B cell (primary cell): ENCODE results near the gene ACSL1. TPM values are rescaled to one million over a fixed set of nuclear protein-coding genes. Genes with fewer than 3 reads are reported as not detected.

Experiments used
- ATAC-seq: fragments of 200-7000 bp; cut with Tn5 transposase; one replicate; pipeline ENCODE4 v1.10.0; 2021; ENCODE audit warnings: low read depth, mild to moderate bottlenecking, moderate number of reproducible peaks, moderate library complexity
- CTCF ChIA-PET: fragments of 350-600 bp; sonication (Branson Sonifier 250); formaldehyde crosslinking; loops from one replicate; lab custom pipeline; 2021; ENCODE audit warnings: antibody characterized with exemption, inconsistent platforms; lab: Charles Lee
- POLR2A ChIA-PET: fragments of 350-600 bp; sonication (Branson Sonifier 250); formaldehyde crosslinking; loops from one replicate; lab custom pipeline; 2021; ENCODE audit warnings: antibody characterized with exemption; lab: Charles Lee
- DNase-seq: peaks from one replicate; pipeline ENCODE4 v3.0.0; 2013
- H2AFZ ChIP-seq: 2 replicates; pipeline ENCODE4 v1.6.1; 2012; ENCODE audit warnings: mild to moderate bottlenecking, low read depth, low read length; ENCODE audit not compliant: insufficient read depth, poor library complexity, severe bottlenecking
- H3K27ac ChIP-seq, 2 donors: 1 replicate in 1 of 2; 2 replicates in 1 of 2; pipeline ENCODE4 v1.5.1; 2012 to 2013; ENCODE audit warnings: low read length in 2 of 2, mild to moderate bottlenecking in 2 of 2, moderate library complexity in 1 of 2
- H3K27me3 ChIP-seq, 4 experiments: fragments of 200-600 bp in 1 of 4; sonication (generic) in 1 of 4; replicated peaks in 1 of 4; 1 replicate in 2 of 4; 2 replicates in 2 of 4; pipeline versions ENCODE4 v1.6.1 to v1.7.0; 2013 to 2016; ENCODE audit warnings: low read length in 3 of 4, mild to moderate bottlenecking in 2 of 4, mixed read lengths in 1 of 4, moderate library complexity in 1 of 4; ENCODE audit not compliant: insufficient read depth in 4 of 4, control insufficient read depth in 3 of 4; ENCODE audit errors: control extremely low read depth in 1 of 4
- H3K36me3 ChIP-seq, 2 experiments: replicated peaks in 1 of 2; 1 replicate in 1 of 2; 2 replicates in 1 of 2; pipeline versions ENCODE4 v1.6.1 to v1.7.1; 2013; ENCODE audit warnings: low read length in 1 of 2; ENCODE audit not compliant: insufficient read depth in 2 of 2, control insufficient read depth in 1 of 2; ENCODE audit errors: control extremely low read depth in 1 of 2, extremely low read depth in 1 of 2
- H3K4me1 ChIP-seq, 2 donors: fragments of 200-600 bp in 1 of 2; sonication (generic) in 1 of 2; 1 replicate in 1 of 2; 2 replicates in 1 of 2; pipeline versions ENCODE4 v1.5.1 to v1.6.1; 2013 to 2017; ENCODE audit warnings: low read length in 2 of 2; ENCODE audit not compliant: control insufficient read depth in 2 of 2, insufficient read depth in 2 of 2
- H3K4me2 ChIP-seq: replicated peaks from 2 replicates; pipeline ENCODE3; 2012; ENCODE audit warnings: mild to moderate bottlenecking, low read depth, low read length; ENCODE audit not compliant: poor library complexity, severe bottlenecking
- H3K4me3 ChIP-seq, 5 experiments: fragments of 200-600 bp in 1 of 5; sonication (generic) in 1 of 5; 1 replicate in 3 of 5; 2 replicates in 2 of 5; pipeline versions ENCODE4 v1.5.1 to v1.7.0; 2011 to 2016; ENCODE audit warnings: low read length in 4 of 5, mild to moderate bottlenecking in 4 of 5, low read depth in 2 of 5, control low read depth in 1 of 5, moderate library complexity in 1 of 5; ENCODE audit not compliant: insufficient read depth in 1 of 5; ENCODE audit errors: control extremely low read depth in 1 of 5, extremely low read depth in 1 of 5
- H3K79me2 ChIP-seq: fragments of 200-600 bp; sonication (generic); one replicate; pipeline ENCODE4 v1.6.0; 2016; ENCODE audit warnings: low read length; ENCODE audit not compliant: control insufficient read depth, insufficient read depth
- H3K9ac ChIP-seq: fragments of 200-600 bp; sonication (generic); 2 replicates; pipeline ENCODE4 v1.6.1; 2017; ENCODE audit warnings: mild to moderate bottlenecking, low read length, moderate library complexity
- H3K9me3 ChIP-seq, 3 donors: one replicate each; pipeline versions ENCODE4 v1.6.1 to v1.7.1; 2013; ENCODE audit warnings: low read length in 2 of 3; ENCODE audit not compliant: control insufficient read depth in 2 of 3, insufficient read depth in 1 of 3; ENCODE audit errors: control extremely low read depth in 1 of 3
- H4K20me1 ChIP-seq: 2 replicates; pipeline ENCODE4 v1.6.0; 2012; ENCODE audit warnings: mild to moderate bottlenecking, low read length; ENCODE audit not compliant: insufficient read depth, control insufficient read depth, poor library complexity, severe bottlenecking
- H3K27ac Mint-ChIP-seq: one replicate; pipeline ENCODE4 v1.8.0; 2021; ENCODE audit warnings: mixed read lengths
- H3K27me3 Mint-ChIP-seq: one replicate; pipeline ENCODE4 v1.8.0; 2021; ENCODE audit warnings: mixed read lengths
- H3K4me1 Mint-ChIP-seq: one replicate; pipeline ENCODE4 v1.8.0; 2021; ENCODE audit warnings: mixed read lengths
- H3K4me3 Mint-ChIP-seq: one replicate; pipeline ENCODE4 v1.8.0; 2021; ENCODE audit warnings: mixed read lengths
- H3K9me3 Mint-ChIP-seq: one replicate; pipeline ENCODE4 v1.8.0; 2022; ENCODE audit warnings: mixed read lengths; ENCODE audit not compliant: insufficient read depth
- EZH2 ChIP-seq: IDR thresholded peaks from 2 replicates; pipeline ENCODE4 v1.6.1; 2012; ENCODE audit warnings: borderline replicate concordance, low read depth, mild to moderate bottlenecking, moderate library complexity, low read length; ENCODE audit not compliant: insufficient read depth, poor library complexity, severe bottlenecking
- WGBS: methylation state at CpG from one replicate; pipeline ENCODE4 v1.1.5; 2013; ENCODE audit warnings: missing lambda C conversion rate; ENCODE audit not compliant: insufficient coverage; 5-methylcytosine and 5-hydroxymethylcytosine counted together
- intact Hi-C: fragments of 100-400 bp; cut with micrococcal nuclease; formaldehyde crosslinking; loops from one replicate; pipeline ENCODE4 v1.10.0; 2022
- polyA plus RNA-seq: library from polyadenylated mRNA; depleted of rRNA; stranded (reverse); fragments of >200 nt; gene quantifications from 2 replicates; pipeline ENCODE4 v1.2.3, GENCODE V29; 2012
- total RNA-seq, 2 donors: library from RNA; stranded (reverse); fragments of 120-200 nt in 1 of 2; gene quantifications; 1 replicate in 1 of 2; 2 replicates in 1 of 2; pipeline versions ENCODE4 v1.2.3 to v1.2.4, GENCODE V29; 2013 to 2022
- TF ChIP-seq, protein P1 (sequence below): fragments of 200-600 bp; IDR thresholded peaks from one replicate; pipeline ENCODE4 v1.8.0; 2022; ENCODE audit warnings: antibody characterized with exemption, mild to moderate bottlenecking

ACSL1 gene
- total and polyA plus RNA-seq, 2 donors (not counting 1 experiment from before 2014, with no cell fraction given): 6.6 to 31.8 TPM

GRCh38 chr4:184810720-184811119 lies 15.0 kb downstream of the ACSL1 start:
- 97% methylated on average over 10 of the region's 10 CpGs for WGBS
- CTCF ChIA-PET: interaction anchor here (0.6 kb wide), 1 partner anchor 531 kb away, joined by 3 read pairs; no protein-coding TSS in a partner anchor
- H3K27ac ChIP-seq: no peak overlapping the region
- H3K4me1 ChIP-seq: peaks cover 21 to 26% of the 10 kb centered on the region in 2 donors
- H3K4me2 ChIP-seq: no peak overlapping the region
- no peak overlapping the region for H3K4me3 Mint-ChIP-seq
- H3K36me3 ChIP-seq: peaks cover 0 to 3% of the 10 kb centered on the region in 2 experiments
- H3K27me3 Mint-ChIP-seq: no peaks in the 10 kb centered on the region
- no peak for TF ChIP-seq EZH2
- TF ChIP-seq, protein P1, sequence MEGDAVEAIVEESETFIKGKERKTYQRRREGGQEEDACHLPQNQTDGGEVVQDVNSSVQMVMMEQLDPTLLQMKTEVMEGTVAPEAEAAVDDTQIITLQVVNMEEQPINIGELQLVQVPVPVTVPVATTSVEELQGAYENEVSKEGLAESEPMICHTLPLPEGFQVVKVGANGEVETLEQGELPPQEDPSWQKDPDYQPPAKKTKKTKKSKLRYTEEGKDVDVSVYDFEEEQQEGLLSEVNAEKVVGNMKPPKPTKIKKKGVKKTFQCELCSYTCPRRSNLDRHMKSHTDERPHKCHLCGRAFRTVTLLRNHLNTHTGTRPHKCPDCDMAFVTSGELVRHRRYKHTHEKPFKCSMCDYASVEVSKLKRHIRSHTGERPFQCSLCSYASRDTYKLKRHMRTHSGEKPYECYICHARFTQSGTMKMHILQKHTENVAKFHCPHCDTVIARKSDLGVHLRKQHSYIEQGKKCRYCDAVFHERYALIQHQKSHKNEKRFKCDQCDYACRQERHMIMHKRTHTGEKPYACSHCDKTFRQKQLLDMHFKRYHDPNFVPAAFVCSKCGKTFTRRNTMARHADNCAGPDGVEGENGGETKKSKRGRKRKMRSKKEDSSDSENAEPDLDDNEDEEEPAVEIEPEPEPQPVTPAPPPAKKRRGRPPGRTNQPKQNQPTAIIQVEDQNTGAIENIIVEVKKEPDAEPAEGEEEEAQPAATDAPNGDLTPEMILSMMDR: no peak
- no peaks in the 10 kb centered on the region for H3K9me3 Mint-ChIP-seq
- no peaks in the 10 kb centered on the region for H3K27me3 ChIP-seq
- POLR2A ChIA-PET: no interaction called here
- ATAC-seq (no peak), DNase-seq (no peak)
- H3K27ac Mint-ChIP-seq: no peak overlapping the region
- intact Hi-C loops: no loop called here
- no peak overlapping the region for H2AFZ ChIP-seq
- H3K4me3 ChIP-seq: no peak overlapping the region
- H4K20me1 ChIP-seq: peaks cover 20% of the 10 kb centered on the region
- H3K9ac ChIP-seq: no peak overlapping the region
- no peaks in the 10 kb centered on the region for H3K9me3 ChIP-seq
- peaks cover 83% of the 10 kb centered on the region for H3K79me2 ChIP-seq
- peaks cover 52% of the 10 kb centered on the region for H3K4me1 Mint-ChIP-seq

- peaks cover 50% of the 10 kb centered on the region for H3K4me1 Mint-ChIP-seq
- Histone ChIP-seq H3K36me3 (peaks cover 0 to 3% of the 10 kb centered on the region in 2 experiments), H3K79me2 (peaks cover 81% of the 10 kb centered on the region), H2AFZ (no peak overlapping the region), H3K4me2 (no peak overlapping the region), H3K9ac (no peak overlapping the region), H3K4me1 (peaks cover 15 to 20% of the 10 kb centered on the region in 2 donors), H3K27ac (no peak overlapping the region), H4K20me1 (peaks cover 25% of the 10 kb centered on the region), H3K27me3 (no peaks in the 10 kb centered on the region), H3K4me3 (no peak overlapping the region), H3K9me3 (no peaks in the 10 kb centered on the region)
- no peak overlapping the region for H3K27ac Mint-ChIP-seq
- ChIA-PET CTCF (no interaction called here), POLR2A (no interaction called here)
- no CpG with 5 or more reads among the region's 1 CpG for WGBS
- DNase-seq: no peak
- no peak for ATAC-seq
- intact Hi-C loops: no loop called here
- TF ChIP-seq, protein P1: no peak
- no peak for TF ChIP-seq EZH2
- no peak overlapping the region for H3K4me3 Mint-ChIP-seq
- no peaks in the 10 kb centered on the region for H3K9me3 Mint-ChIP-seq
- no peaks in the 10 kb centered on the region for H3K27me3 Mint-ChIP-seq
These were observed 17.1 kb downstream of the ACSL1 start for GRCh38 chr4:184808713-184809050.
